Mesothelial cell of epicardium (in vitro differentiated cells): ENCODE results near the gene SNX8. TPM values are rescaled to one million over a fixed set of nuclear protein-coding genes. Genes with fewer than 3 reads are reported as not detected.
A peak's percentile ranks its signal among the peaks of the same experiment; 100 is the strongest.

Experiments used
- DNase-seq, 2 experiments: peaks; one replicate each; pipeline ENCODE4 v3.0.0; 2021; ENCODE audit warnings: low spot score in 2 of 2; ENCODE audit not compliant: unreplicated experiment in 2 of 2
- H3K27ac Mint-ChIP-seq: 2 replicates; pipeline ENCODE4 v1.8.0; 2021; ENCODE audit warnings: mixed read lengths
- H3K27me3 Mint-ChIP-seq: 2 replicates; pipeline ENCODE4 v1.8.0; 2021; ENCODE audit warnings: low read depth, mixed read lengths
- H3K36me3 Mint-ChIP-seq: 2 replicates; pipeline ENCODE4 v1.8.0; 2021; ENCODE audit warnings: mixed read lengths
- H3K4me1 Mint-ChIP-seq: 2 replicates; pipeline ENCODE4 v1.8.0; 2021; ENCODE audit warnings: mixed read lengths
- H3K4me3 Mint-ChIP-seq: 2 replicates; pipeline ENCODE4 v1.8.0; 2021; ENCODE audit warnings: mild to moderate bottlenecking, moderate library complexity, mixed read lengths
- H3K9me3 Mint-ChIP-seq: 2 replicates; pipeline ENCODE4 v1.8.0; 2021; ENCODE audit warnings: mixed read lengths
- total RNA-seq: library from RNA; stranded (reverse); gene quantifications from 3 replicates; pipeline ENCODE4 v1.2.1, GENCODE V29; 2021
- TF ChIP-seq, protein P1 (sequence below): fragments of 200-600 bp; sonication (generic); IDR thresholded peaks from one replicate; pipeline ENCODE4 v1.5.0; 2021; ENCODE audit warnings: antibody characterized with exemption; ENCODE audit not compliant: unreplicated experiment

SNX8 gene
- total RNA-seq, 1 donor from 2014 or later, result 41.2 TPM

DNA sequence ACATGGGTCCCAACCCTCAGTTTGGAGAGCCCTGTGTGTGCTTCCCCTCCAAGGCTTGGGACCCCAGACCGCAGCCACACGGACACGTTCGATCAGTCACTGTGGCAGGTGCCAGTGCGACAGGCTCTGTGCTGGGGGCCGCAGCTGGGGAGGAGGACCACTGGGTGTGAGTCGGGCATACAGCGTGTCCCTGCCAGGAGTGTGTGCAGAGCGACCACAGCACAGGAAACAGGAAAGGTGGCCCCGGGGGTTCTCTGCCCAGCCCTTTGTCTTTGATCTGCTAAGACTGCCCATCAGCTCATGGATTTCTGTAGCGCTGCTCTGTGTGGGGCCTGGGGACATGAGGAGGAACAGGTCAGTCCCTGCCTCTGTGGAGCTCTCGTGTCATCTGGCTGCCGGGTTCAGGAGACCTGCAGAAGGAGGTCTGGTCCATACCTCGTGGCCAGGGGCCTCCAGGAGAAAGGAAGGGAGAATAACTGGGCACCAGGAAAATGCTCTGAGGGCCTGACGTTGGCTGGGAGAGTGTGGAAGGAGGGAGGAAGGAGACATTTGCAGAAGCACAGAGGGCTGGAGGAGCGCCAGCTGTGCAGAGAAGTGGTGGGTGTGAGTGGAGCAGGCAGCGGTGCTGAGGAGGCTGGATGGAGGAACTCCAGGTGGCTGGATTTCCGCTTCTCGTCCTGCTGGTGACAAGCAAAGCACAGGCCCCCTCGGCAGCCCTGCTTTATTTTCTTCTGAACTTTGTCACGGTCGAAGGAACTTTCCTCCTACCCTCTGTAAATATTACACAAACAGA is 68.2 kb downstream of the SNX8 start:
- TF ChIP-seq, protein P1, sequence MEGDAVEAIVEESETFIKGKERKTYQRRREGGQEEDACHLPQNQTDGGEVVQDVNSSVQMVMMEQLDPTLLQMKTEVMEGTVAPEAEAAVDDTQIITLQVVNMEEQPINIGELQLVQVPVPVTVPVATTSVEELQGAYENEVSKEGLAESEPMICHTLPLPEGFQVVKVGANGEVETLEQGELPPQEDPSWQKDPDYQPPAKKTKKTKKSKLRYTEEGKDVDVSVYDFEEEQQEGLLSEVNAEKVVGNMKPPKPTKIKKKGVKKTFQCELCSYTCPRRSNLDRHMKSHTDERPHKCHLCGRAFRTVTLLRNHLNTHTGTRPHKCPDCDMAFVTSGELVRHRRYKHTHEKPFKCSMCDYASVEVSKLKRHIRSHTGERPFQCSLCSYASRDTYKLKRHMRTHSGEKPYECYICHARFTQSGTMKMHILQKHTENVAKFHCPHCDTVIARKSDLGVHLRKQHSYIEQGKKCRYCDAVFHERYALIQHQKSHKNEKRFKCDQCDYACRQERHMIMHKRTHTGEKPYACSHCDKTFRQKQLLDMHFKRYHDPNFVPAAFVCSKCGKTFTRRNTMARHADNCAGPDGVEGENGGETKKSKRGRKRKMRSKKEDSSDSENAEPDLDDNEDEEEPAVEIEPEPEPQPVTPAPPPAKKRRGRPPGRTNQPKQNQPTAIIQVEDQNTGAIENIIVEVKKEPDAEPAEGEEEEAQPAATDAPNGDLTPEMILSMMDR, result no peak
- H3K9me3 Mint-ChIP-seq, result no peaks in the 10 kb centered on the region
- no peak overlapping the region for H3K27ac Mint-ChIP-seq
- peaks cover 13% of the 10 kb centered on the region for H3K4me1 Mint-ChIP-seq
- no peak overlapping the region for H3K4me3 Mint-ChIP-seq
- H3K27me3 Mint-ChIP-seq, result no peaks in the 10 kb centered on the region
- peaks cover 6% of the 10 kb centered on the region for H3K36me3 Mint-ChIP-seq
- DNase-seq, result no peak

DNA sequence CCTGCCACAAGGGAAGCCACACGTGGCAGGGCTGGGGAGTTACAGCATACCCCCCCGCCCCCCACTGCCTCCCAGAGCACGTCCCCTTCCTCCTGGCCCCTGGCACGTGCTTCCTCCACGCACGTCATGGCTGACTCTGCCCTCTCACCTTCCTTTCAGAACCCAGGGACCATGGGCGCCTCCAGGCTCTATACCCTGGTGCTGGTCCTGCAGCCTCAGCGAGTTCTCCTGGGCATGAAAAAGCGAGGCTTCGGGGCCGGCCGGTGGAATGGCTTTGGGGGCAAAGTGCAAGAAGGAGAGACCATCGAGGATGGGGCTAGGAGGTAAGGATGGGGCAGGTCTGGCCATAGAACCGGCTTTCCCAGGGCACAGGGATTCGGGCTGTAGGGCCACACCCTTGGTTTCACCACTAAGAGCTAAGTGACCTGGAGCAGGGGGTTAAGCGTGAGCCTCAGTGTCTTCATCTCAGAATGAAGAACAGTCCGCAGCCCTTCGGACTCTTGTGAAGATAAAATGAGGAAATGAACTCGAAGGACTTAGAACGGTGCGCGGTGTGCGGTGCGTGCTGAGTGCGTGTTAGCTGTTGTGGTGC is 69.7 kb downstream of the SNX8 start:
- TF ChIP-seq, protein P1, result no peak
- no peak overlapping the region for H3K27ac Mint-ChIP-seq

DNA sequence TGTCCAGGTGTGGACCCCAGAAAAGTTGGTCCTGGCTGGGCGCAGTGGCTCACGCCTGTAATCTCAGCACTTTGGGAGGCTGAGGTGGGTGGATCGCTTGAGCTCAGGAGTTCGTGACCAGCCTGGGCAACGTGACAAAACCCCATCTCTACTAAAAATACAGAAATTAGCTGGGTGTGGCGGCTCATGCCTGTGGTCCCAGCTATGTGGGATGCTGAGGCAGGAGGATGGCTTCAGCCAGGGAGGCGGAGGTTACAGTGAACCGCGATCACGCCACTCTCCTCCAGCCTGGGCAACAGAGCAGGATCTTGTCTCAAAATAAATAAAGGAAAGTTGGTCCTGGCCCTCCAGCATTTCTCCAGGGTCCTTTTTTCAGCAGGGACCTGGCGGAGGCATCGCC is 70.8 kb downstream of the SNX8 start:
- Mint-ChIP-seq H3K4me3 (peak overlapping the region; percentile 91), H3K36me3 (peaks cover 2% of the 10 kb centered on the region), H3K9me3 (no peaks in the 10 kb centered on the region), H3K27me3 (no peaks in the 10 kb centered on the region), H3K4me1 (peaks cover 8% of the 10 kb centered on the region), H3K27ac (no peak overlapping the region)
- TF ChIP-seq, protein P1, result no peak
- no peak for DNase-seq

More for the DNA sequence above, 69.7 kb downstream of the SNX8 start:
- Mint-ChIP-seq H3K4me1 (peaks cover 13% of the 10 kb centered on the region), H3K9me3 (no peaks in the 10 kb centered on the region), H3K36me3 (peaks cover 4% of the 10 kb centered on the region), H3K27me3 (no peaks in the 10 kb centered on the region), H3K4me3 (no peak overlapping the region)
- DNase-seq, result no peak

DNA sequence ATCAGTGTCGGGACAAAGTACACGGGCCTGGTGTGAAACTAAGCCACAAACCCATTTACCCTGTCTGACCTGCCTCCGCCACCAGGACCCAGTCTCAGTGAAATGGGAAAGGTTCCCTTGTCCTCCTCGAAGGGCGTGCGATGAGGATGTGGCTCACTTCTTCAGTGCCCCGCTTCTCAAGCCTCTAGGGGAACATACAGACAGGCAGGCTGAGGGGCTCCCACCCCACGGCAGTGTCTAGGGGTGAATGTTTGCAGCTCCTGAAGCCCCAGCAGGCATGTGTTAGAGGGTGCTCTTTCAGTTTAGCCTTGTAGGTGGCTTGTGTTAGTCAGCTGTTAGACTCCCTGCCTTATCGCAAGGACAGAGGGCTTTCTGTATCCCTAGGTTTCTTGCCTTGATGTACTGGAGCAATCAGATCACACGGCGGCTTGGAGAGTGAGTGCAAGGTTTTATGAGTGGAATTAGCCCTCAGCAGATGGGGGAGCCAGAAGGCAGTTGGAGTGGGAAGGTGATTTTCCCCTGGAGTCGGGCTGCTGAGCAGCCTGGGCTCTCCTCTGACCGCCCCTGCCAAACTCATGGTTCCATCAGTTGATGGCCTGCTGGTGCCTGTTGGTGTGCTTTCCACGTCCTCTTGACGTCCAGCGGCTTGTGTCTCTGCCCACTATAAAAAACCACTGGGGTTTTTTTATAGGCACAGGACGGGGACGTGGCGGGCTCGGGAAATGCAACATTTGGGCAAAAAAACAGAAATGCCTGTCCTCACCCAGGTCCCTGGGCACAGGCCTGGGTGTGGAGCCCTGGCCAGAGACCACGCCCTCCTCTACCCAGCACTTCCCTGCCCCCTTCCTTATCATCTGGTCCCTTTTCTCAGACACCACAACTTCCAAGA is 71.5 kb downstream of the SNX8 start:
- Mint-ChIP-seq H3K4me1 (peaks cover 8% of the 10 kb centered on the region), H3K9me3 (no peaks in the 10 kb centered on the region), H3K36me3 (peaks cover 7% of the 10 kb centered on the region), H3K27me3 (no peaks in the 10 kb centered on the region), H3K27ac (peak overlapping the region; percentile 95), H3K4me3 (peak overlapping the region; percentile 91)
- TF ChIP-seq, protein P1, result no peak
- DNase-seq, result no peak

DNA sequence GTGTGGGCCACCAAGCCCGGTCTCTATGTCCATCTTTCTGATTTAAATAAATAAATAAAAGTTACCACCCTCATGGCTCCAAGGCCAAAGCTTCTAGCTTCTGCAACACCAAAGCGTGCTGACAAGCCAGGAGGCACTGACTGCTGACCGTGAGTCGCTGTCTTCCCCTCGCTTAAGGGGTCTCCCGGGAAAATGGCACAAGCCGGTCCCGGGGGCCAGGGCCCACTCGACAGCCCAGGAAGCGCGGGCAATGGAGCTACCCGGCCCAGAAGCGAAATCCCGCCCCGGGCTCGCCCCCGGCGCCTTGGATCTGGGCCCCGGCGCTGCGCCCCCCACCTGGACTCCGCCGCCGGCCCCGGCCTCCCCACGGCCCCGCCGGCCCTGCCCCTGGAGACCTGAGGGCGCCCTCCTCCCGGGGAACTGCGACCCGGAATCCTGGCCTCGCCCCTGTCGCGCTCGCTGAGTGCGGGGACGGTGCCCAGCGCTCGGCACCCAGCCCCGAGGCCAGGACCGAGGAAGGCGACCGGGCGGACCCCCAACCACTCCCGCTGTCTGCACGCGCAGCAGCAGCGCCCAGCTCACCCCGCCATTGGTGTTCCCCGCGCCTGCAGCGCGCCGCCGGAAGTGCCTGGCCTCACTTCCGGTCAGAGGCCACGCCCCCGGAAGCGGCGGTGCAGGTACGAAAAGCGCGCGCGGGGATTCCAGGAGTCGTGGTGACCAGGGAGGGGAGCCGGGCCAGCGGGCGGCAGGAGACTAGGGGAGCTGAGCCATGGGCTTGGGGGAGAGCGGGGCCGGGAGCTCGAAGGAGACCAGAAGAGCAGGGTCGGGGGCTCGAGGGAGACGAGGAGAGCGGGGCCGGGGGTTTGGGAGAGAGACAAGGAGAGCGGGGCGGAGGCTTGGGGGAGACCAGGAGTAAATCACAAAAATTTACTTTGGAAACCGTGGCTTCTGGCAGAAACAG is 72.4 kb downstream of the SNX8 start, which contains the start of the genes MRM2 and NUDT1:
Gene MRM2 (minus strand): TSS at position 626 of the 961 bp plus-strand sequence. CDS start 36 bp downstream, at position 590.
Gene NUDT1 (plus strand): TSS at position 647 of the 961 bp plus-strand sequence. CDS start 2,349 bp downstream, outside the sequence.
- peak; percentile 78 to 85 for DNase-seq
- Mint-ChIP-seq H3K27ac (peak within 1 kb of the TSS; percentile 95), H3K27me3 (no peaks in the 10 kb centered on the region), H3K9me3 (no peaks in the 10 kb centered on the region), H3K36me3 (peaks cover 12% of the 10 kb centered on the region), H3K4me3 (peak within 1 kb of the TSS; percentile 91), H3K4me1 (peaks cover 8% of the 10 kb centered on the region)
- TF ChIP-seq, protein P1, result no peak
